Testis (tissue), 3 donors: ENCODE measurements around the gene PYGB. TPM values are rescaled to one million over a fixed set of nuclear protein-coding genes. Genes with fewer than 3 reads are reported as not detected.

Experiments used
- DNase-seq: peaks from one replicate; pipeline ENCODE4 v3.0.0-alpha.2; 2019
- H3K27ac ChIP-seq, 2 donors: fragments of 200-600 bp; sonication (generic); one replicate each; pipeline ENCODE4 v1.5.1; 2019
- H3K27me3 ChIP-seq: fragments of 200-600 bp; sonication (generic); one replicate; pipeline ENCODE4 v1.5.1; 2019
- H3K36me3 ChIP-seq: fragments of 200-600 bp; sonication (generic); one replicate; pipeline ENCODE4 v1.5.1; 2017; ENCODE audit warnings: low read depth; ENCODE audit errors: missing control alignments
- H3K4me1 ChIP-seq: fragments of 200-600 bp; sonication (generic); one replicate; pipeline ENCODE4 v1.5.1; 2019
- H3K4me3 ChIP-seq, 2 donors: fragments of 200-600 bp; sonication (generic); one replicate each; pipeline ENCODE4 v1.5.1; 2017 to 2019
- H3K9me3 ChIP-seq: fragments of 200-600 bp; sonication (generic); one replicate; pipeline ENCODE4 v1.5.1; 2017
- CTCF ChIP-seq, 3 experiments: fragments of 450-650 bp in 2 of 3; fragments of 200-600 bp in 1 of 3; sonication (generic) in 1 of 3; IDR thresholded peaks; one replicate each; pipeline ENCODE4 v1.5.1; 2016 to 2019; ENCODE audit warnings: antibody characterized with exemption in 3 of 3, mild to moderate bottlenecking in 2 of 3, moderate library complexity in 1 of 3
- POLR2A ChIP-seq: fragments of 450-650 bp; IDR thresholded peaks from one replicate; pipeline ENCODE4 v1.6.1; 2017; ENCODE audit warnings: antibody characterized with exemption, mild to moderate bottlenecking, moderate library complexity
- WGBS, 2 donors: methylation state at CpG; one replicate each; pipeline ENCODE4 v1.1.5; 2018; 5-methylcytosine and 5-hydroxymethylcytosine counted together
- intact Hi-C: fragments of 100-400 bp; cut with DNase I; formaldehyde crosslinking; loops from one replicate; pipeline ENCODE4 v1.15.1; 2023; ENCODE audit warnings: low total_unique reads
- polyA plus RNA-seq: library from polyadenylated mRNA; stranded (reverse); fragments of 350-450 nt; fragmentation: Illumina TruSeq; extraction: RNeasy Lipid Tissue Mini Kit (QIAGEN cat#74804); gene quantifications from one replicate; pipeline ENCODE4 v1.2.3, GENCODE V29; 2014; ENCODE audit warnings: low read depth, low replicate concordance; ENCODE audit not compliant: insufficient read depth
- total RNA-seq, 2 donors: library from RNA; depleted of rRNA; stranded (reverse); fragments of >200 nt; gene quantifications; one replicate each; pipeline ENCODE4 v1.2.3, GENCODE V29; 2016

Gene PYGB
- total and polyA plus RNA-seq, 3 donors from 2014 or later: 50.8 to 91.5 (median 91.5) TPM

- intact Hi-C loops: no loop called here
- no peak overlapping the region for H3K27ac ChIP-seq
- H3K27me3 ChIP-seq: no peaks in the 10 kb centered on the region
Observed at GRCh38 chr20:25338112-25339023, 90.5 kb downstream of the PYGB start.

GRCh38 chr20:25339608-25340007, 91.7 kb downstream of the PYGB start:
- 88 to 89% methylated on average over 10 to 12 of the region's 12 CpGs for WGBS, 2 donors
- TF ChIP-seq CTCF (IDR thresholded peaks at IDR 0.05) (no peak), POLR2A (no peak)

More at GRCh38 chr20:25338112-25339023, 90.5 kb downstream of the PYGB start:
- TF ChIP-seq POLR2A: no peak
- Histone ChIP-seq H3K9me3 (no peaks in the 10 kb centered on the region), H3K36me3 (no peaks in the 10 kb centered on the region), H3K4me1 (peaks cover 5% of the 10 kb centered on the region), H3K4me3 (no peak overlapping the region)
- 63 to 80% methylated on average over 11 of the region's 11 CpGs for WGBS, 2 donors
- no peak for DNase-seq

GRCh38 chr20:25340380-25340779, 92.5 kb downstream of the PYGB start:
- H3K27ac ChIP-seq: no peak overlapping the region
- no peaks in the 10 kb centered on the region for H3K9me3 ChIP-seq
- 71 to 88% methylated on average over 1 of the region's 1 CpG for WGBS, 2 donors
- H3K4me3 ChIP-seq: no peak overlapping the region
- no peaks in the 10 kb centered on the region for H3K36me3 ChIP-seq
- peaks cover 5% of the 10 kb centered on the region for H3K4me1 ChIP-seq
- TF ChIP-seq POLR2A: no peak
- H3K27me3 ChIP-seq: no peaks in the 10 kb centered on the region
- intact Hi-C loops: no loop called here
- DNase-seq: no peak

More at GRCh38 chr20:25339608-25340007, 91.7 kb downstream of the PYGB start:
- intact Hi-C loops: no loop called here
- Histone ChIP-seq H3K27ac (no peak overlapping the region), H3K9me3 (no peaks in the 10 kb centered on the region), H3K4me1 (peaks cover 5% of the 10 kb centered on the region), H3K27me3 (no peaks in the 10 kb centered on the region), H3K36me3 (no peaks in the 10 kb centered on the region), H3K4me3 (no peak overlapping the region)
- DNase-seq: no peak

- Histone ChIP-seq H3K9me3 (no peaks in the 10 kb centered on the region), H3K27ac (no peak overlapping the region), H3K4me1 (peaks cover 5% of the 10 kb centered on the region), H3K36me3 (no peaks in the 10 kb centered on the region), H3K27me3 (no peaks in the 10 kb centered on the region), H3K4me3 (no peak overlapping the region)
- intact Hi-C loops: no loop called here
- DNase-seq: no peak
- WGBS, 2 donors: 92% methylated on average over 9 of the region's 9 CpGs
- TF ChIP-seq CTCF (IDR thresholded peaks at IDR 0.05) (no peak), POLR2A (no peak)
Observed at GRCh38 chr20:25341716-25342680, 94.1 kb downstream of the PYGB start.

- no peak for DNase-seq
- Histone ChIP-seq H3K9me3 (no peaks in the 10 kb centered on the region), H3K27ac (no peak overlapping the region), H3K4me1 (no peaks in the 10 kb centered on the region), H3K27me3 (no peaks in the 10 kb centered on the region), H3K4me3 (no peak overlapping the region), H3K36me3 (no peaks in the 10 kb centered on the region)
- intact Hi-C loops: no loop called here
- 95% methylated on average over 3 of the region's 3 CpGs for WGBS, 2 donors
- TF ChIP-seq CTCF (IDR thresholded peaks at IDR 0.05): no peak
Observed at GRCh38 chr20:25344634-25345033, 96.7 kb downstream of the PYGB start.
